IMR-90 (cell line): ENCODE data around the gene HLA-DQA1. TPM values are rescaled to one million over a fixed set of nuclear protein-coding genes. Genes with fewer than 3 reads are reported as not detected.

Source experiments
- ATAC-seq: fragments of 200-7000 bp; cut with Tn5 transposase; 2 replicates; pipeline ENCODE4 v1.9.1; 2020; ENCODE audit warnings: low read depth, mild to moderate bottlenecking, moderate library complexity
- BruUV-seq: library from RNA; stranded (reverse); fragments of 400-500 nt; replicated peaks from 2 replicates; lab custom pipeline; 2021; lab: Mats Ljungman, UMichigan
- CTCF ChIA-PET: fragments of 300-600 bp; formaldehyde crosslinking; extraction: SDS; loops from one replicate; lab custom pipeline; 2021; ENCODE audit warnings: antibody characterized with exemption; lab: Yijun Ruan, JAX
- POLR2A ChIA-PET: fragments of 300-600 bp; sonication (Branson Sonifier 250); formaldehyde crosslinking; loops from one replicate; lab custom pipeline; 2022; ENCODE audit warnings: antibody characterized with exemption; ENCODE audit not compliant: unreplicated experiment; lab: Charles Lee
- DNase-seq: peaks from one replicate; pipeline ENCODE4 v3.0.0; 2013
- H2AFZ ChIP-seq: replicated peaks from 2 replicates; pipeline ENCODE3; 2013; ENCODE audit warnings: low read length, mild to moderate bottlenecking; ENCODE audit not compliant: poor library complexity
- H2AK5ac ChIP-seq: 2 replicates; pipeline ENCODE4 v1.6.1; 2013; ENCODE audit warnings: low read depth, low read length, inconsistent platforms
- H2AK9ac ChIP-seq: replicated peaks from 2 replicates; pipeline ENCODE3; 2013; ENCODE audit warnings: mild to moderate bottlenecking, low read depth, low read length, moderate library complexity; ENCODE audit not compliant: poor library complexity
- H2BK120ac ChIP-seq: 2 replicates; pipeline ENCODE4 v1.6.1; 2013; ENCODE audit warnings: low read depth, low read length, inconsistent platforms
- H2BK15ac ChIP-seq: 3 replicates; pipeline ENCODE4 v1.6.1; 2013; ENCODE audit warnings: low read depth, low read length, inconsistent platforms
- H2BK20ac ChIP-seq: 2 replicates; pipeline ENCODE4 v1.6.1; 2013; ENCODE audit warnings: low read depth, mild to moderate bottlenecking, inconsistent platforms, low read length, moderate library complexity
- H2BK5ac ChIP-seq: 2 replicates; pipeline ENCODE4 v1.6.1; 2013; ENCODE audit warnings: mild to moderate bottlenecking, low read depth, low read length, inconsistent platforms; ENCODE audit not compliant: poor library complexity, severe bottlenecking
- H3K14ac ChIP-seq: replicated peaks from 2 replicates; pipeline ENCODE4 v1.6.1; 2013; ENCODE audit warnings: low read depth, low read length, inconsistent platforms
- H3K18ac ChIP-seq: 2 replicates; pipeline ENCODE4 v1.6.1; 2013; ENCODE audit warnings: low read depth, low read length, control low read depth
- H3K23ac ChIP-seq: 2 replicates; pipeline ENCODE4 v1.6.1; 2013; ENCODE audit warnings: low read depth, low read length, inconsistent platforms
- H3K27ac ChIP-seq: 2 replicates; pipeline ENCODE4 v1.5.1; 2013; ENCODE audit warnings: mild to moderate bottlenecking, control low read depth, low read length; ENCODE audit not compliant: insufficient read depth
- H3K27me3 ChIP-seq: 2 replicates; pipeline ENCODE4 v1.6.1; 2013; ENCODE audit warnings: low read length; ENCODE audit not compliant: control insufficient read depth, insufficient read depth
- H3K36me3 ChIP-seq: 2 replicates; pipeline ENCODE4 v1.6.1; 2013; ENCODE audit warnings: low read length, mixed read lengths; ENCODE audit not compliant: control insufficient read depth, insufficient read depth
- H3K4ac ChIP-seq: 2 replicates; pipeline ENCODE4 v1.6.1; 2013; ENCODE audit warnings: low read depth, low read length, inconsistent platforms
- H3K4me1 ChIP-seq: 2 replicates; pipeline ENCODE4 v1.6.1; 2013; ENCODE audit warnings: low read length, mixed read lengths; ENCODE audit not compliant: control insufficient read depth, insufficient read depth
- H3K4me2 ChIP-seq: 2 replicates; pipeline ENCODE4 v1.6.1; 2013; ENCODE audit warnings: low read depth, mild to moderate bottlenecking, control low read depth, low read length, moderate library complexity
- H3K4me3 ChIP-seq: 2 replicates; pipeline ENCODE4 v1.5.1; 2013; ENCODE audit warnings: low read depth, mild to moderate bottlenecking, control low read depth, low read length, moderate library complexity; ENCODE audit not compliant: insufficient read depth
- H3K56ac ChIP-seq: 2 replicates; pipeline ENCODE4 v1.6.1; 2013; ENCODE audit warnings: low read length, inconsistent platforms; ENCODE audit not compliant: insufficient read depth; ENCODE audit errors: extremely low read depth
- H3K79me1 ChIP-seq, 2 experiments: 2 replicates each; pipeline ENCODE4 v1.6.1; 2013; ENCODE audit warnings: low read length in 2 of 2, inconsistent platforms in 1 of 2, low read depth in 1 of 2
- H3K9ac ChIP-seq: 2 replicates; pipeline ENCODE4 v1.6.1; 2013; ENCODE audit warnings: low read depth, low read length, control low read depth
- H3K9me1 ChIP-seq: 2 replicates; pipeline ENCODE4 v1.6.1; 2013; ENCODE audit warnings: low read length, inconsistent platforms; ENCODE audit not compliant: insufficient read depth
- H3K9me3 ChIP-seq: 2 replicates; pipeline ENCODE4 v1.6.1; 2013; ENCODE audit warnings: low read length; ENCODE audit not compliant: control insufficient read depth, insufficient read depth
- H4K20me1 ChIP-seq: 2 replicates; pipeline ENCODE4 v1.6.1; 2013; ENCODE audit warnings: low read length, inconsistent platforms; ENCODE audit not compliant: insufficient read depth
- H4K5ac ChIP-seq: 2 replicates; pipeline ENCODE4 v1.6.1; 2013; ENCODE audit warnings: mild to moderate bottlenecking, low read depth, low read length, control low read depth
- H4K8ac ChIP-seq, 2 experiments: 2 replicates each; pipeline ENCODE4 v1.6.1; 2013; ENCODE audit warnings: low read depth in 2 of 2, low read length in 2 of 2, control low read depth in 1 of 2, inconsistent platforms in 1 of 2
- H4K91ac ChIP-seq: 2 replicates; pipeline ENCODE4 v1.6.1; 2013; ENCODE audit warnings: low read depth, low read length, inconsistent platforms; ENCODE audit not compliant: insufficient read depth
- BHLHE40 ChIP-seq: fragments of 150-350 bp; IDR thresholded peaks from 2 replicates; pipeline ENCODE4 v1.6.1; 2016; ENCODE audit warnings: mild to moderate bottlenecking, low read depth, low read length
- CEBPB ChIP-seq: IDR thresholded peaks from 2 replicates; pipeline ENCODE4 v1.6.1; 2012; ENCODE audit warnings: low read depth, low read length, improper control_type of control experiment
- CHD1 ChIP-seq: IDR thresholded peaks from 2 replicates; pipeline ENCODE4 v1.6.1; 2012; ENCODE audit warnings: low read depth, low read length, improper control_type of control experiment
- CTCF ChIP-seq: conservative IDR thresholded peaks from 2 replicates; pipeline ENCODE4 v1.5.1; 2012; ENCODE audit warnings: mild to moderate bottlenecking, low read depth, low read length, improper control_type of control experiment
- ELK1 ChIP-seq: fragments of 150-350 bp; IDR thresholded peaks from 2 replicates; pipeline ENCODE4 v1.6.1; 2016; ENCODE audit warnings: low read depth, mild to moderate bottlenecking, low read length, moderate library complexity, borderline replicate concordance
- FOS ChIP-seq: fragments of 150-350 bp; IDR thresholded peaks from 2 replicates; pipeline ENCODE4 v1.6.1; 2016; ENCODE audit warnings: low read depth, low read length
- MAZ ChIP-seq: IDR thresholded peaks from 2 replicates; pipeline ENCODE4 v1.6.1; 2012; ENCODE audit warnings: low read depth, mild to moderate bottlenecking, low read length, improper control_type of control experiment, moderate library complexity, borderline replicate concordance
- MXI1 ChIP-seq: IDR thresholded peaks from 2 replicates; pipeline ENCODE4 v1.6.1; 2012; ENCODE audit warnings: low read depth, mild to moderate bottlenecking, low read length, moderate library complexity, borderline replicate concordance
- NFE2L2 ChIP-seq: fragments of 150-350 bp; IDR thresholded peaks from 2 replicates; pipeline ENCODE4 v1.6.1; 2016; ENCODE audit warnings: low read depth, mild to moderate bottlenecking, low read length
- POLR2A ChIP-seq: IDR thresholded peaks from 2 replicates; pipeline ENCODE4 v1.6.1; 2012; ENCODE audit warnings: mild to moderate bottlenecking, low read depth, low read length
- RAD21 ChIP-seq: IDR thresholded peaks from 2 replicates; pipeline ENCODE4 v1.6.1; 2012; ENCODE audit warnings: low read length, improper control_type of control experiment
- RCOR1 ChIP-seq: IDR thresholded peaks from 2 replicates; pipeline ENCODE4 v1.6.1; 2012; ENCODE audit warnings: mild to moderate bottlenecking, low read length, improper control_type of control experiment; ENCODE audit not compliant: insufficient replicate concordance
- RFX5 ChIP-seq: IDR thresholded peaks from 2 replicates; pipeline ENCODE4 v1.8.0; 2012; ENCODE audit warnings: low read depth, mild to moderate bottlenecking, low read length, moderate library complexity
- SMC3 ChIP-seq: fragments of 150-350 bp; IDR thresholded peaks from 2 replicates; pipeline ENCODE4 v1.6.1; 2016; ENCODE audit warnings: low read depth, mild to moderate bottlenecking, antibody characterized with exemption, low read length, moderate library complexity
- dilution Hi-C: fragments of 300-500 bp; cut with HindIII; formaldehyde crosslinking; loops from one replicate; pipeline ENCODE4 v1.14.3; 2018; ENCODE audit warnings: low sequenced_read_pairs; ENCODE audit not compliant: unreplicated experiment
- in situ Hi-C: fragments of 300-500 bp; cut with MboI; formaldehyde crosslinking; loops from 3 replicates; pipeline ENCODE4 v1.14.3; 2019; ENCODE audit warnings: low sequenced_read_pairs, inconsistent platforms, mixed read lengths
- intact Hi-C: fragments of 100-400 bp; cut with micrococcal nuclease; formaldehyde crosslinking; loops from 2 replicates; pipeline ENCODE4 v1.10.0; 2022
- polyA plus RNA-seq, 3 experiments: library from polyadenylated mRNA; depleted of rRNA; stranded (reverse); fragments of >200 nt; gene quantifications; 2 replicates each; pipeline ENCODE4 v1.2.3, GENCODE V29; 2012; ENCODE audit warnings: low replicate concordance in 1 of 3
- total RNA-seq: library from RNA; depleted of rRNA; stranded (reverse); fragments of >200 nt; gene quantifications from 2 replicates; pipeline ENCODE4 v1.2.3, GENCODE V29; 2012
- TF ChIP-seq, protein P1 (sequence below): fragments of 150-350 bp; IDR thresholded peaks from 2 replicates; pipeline ENCODE4 v1.6.1; 2017; ENCODE audit warnings: mild to moderate bottlenecking, antibody characterized with exemption, low read length, low read depth

HLA-DQA1 gene
- total and polyA plus RNA-seq, 2 of the 4 experiments (the other 2 are of a cell fraction): not detected

DNA sequence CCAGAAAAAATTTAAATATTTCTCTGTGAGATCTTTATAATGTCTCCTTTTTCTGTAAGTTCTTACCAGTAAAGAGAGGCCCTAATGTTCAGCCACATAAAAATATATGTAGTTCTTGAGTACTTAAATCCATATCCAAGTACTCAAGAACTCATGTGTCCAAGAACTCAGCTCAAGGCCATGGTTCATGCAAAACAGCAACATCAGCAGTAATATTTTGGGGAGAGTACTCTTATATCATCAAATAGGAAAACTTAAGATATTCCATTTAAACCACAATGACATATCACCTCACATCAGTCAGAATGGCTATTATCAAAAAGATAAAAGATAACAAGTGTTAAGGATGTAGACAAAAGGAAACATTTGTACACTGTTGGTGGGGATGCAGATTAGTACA is 32.7 kb downstream of the HLA-DQA1 start:
- DNase-seq (no peak), ATAC-seq (no peak)
- no peaks in the 10 kb centered on the region for H3K9me3 ChIP-seq
- CTCF ChIA-PET: no interaction called here
- H2BK120ac ChIP-seq: no peak overlapping the region
- no peak overlapping the region for H4K91ac ChIP-seq
- no peaks in the 10 kb centered on the region for H3K27me3 ChIP-seq
- H2AFZ ChIP-seq: no peak overlapping the region
- H2BK5ac ChIP-seq: no peak overlapping the region
- H4K8ac ChIP-seq: no peak overlapping the region
- H3K9ac ChIP-seq: no peak overlapping the region
- in situ Hi-C loops: no loop called here
- intact Hi-C loops: loop anchor here (10.0 kb wide), 1 partner anchor 195 kb away; no protein-coding TSS in a partner anchor
- H3K14ac ChIP-seq: no peak overlapping the region
- no peak overlapping the region for H3K27ac ChIP-seq
- no peak overlapping the region for H3K56ac ChIP-seq
- POLR2A ChIA-PET: no interaction called here
- no TSS peak for BruUV-seq
- H3K36me3 ChIP-seq: no peaks in the 10 kb centered on the region
- no peaks in the 10 kb centered on the region for H3K4me1 ChIP-seq
- H2BK20ac ChIP-seq: no peak overlapping the region
- no peak overlapping the region for H3K18ac ChIP-seq
- no peak overlapping the region for H2AK9ac ChIP-seq
- H2BK15ac ChIP-seq: no peak overlapping the region
- H3K23ac ChIP-seq: no peak overlapping the region
- H2AK5ac ChIP-seq: no peak overlapping the region
- TF ChIP-seq RFX5 (no peak), CTCF (no peak), SMC3 (no peak), MXI1 (no peak), CEBPB (no peak), ELK1 (no peak), RCOR1 (no peak), BHLHE40 (no peak), CHD1 (no peak), POLR2A (no peak), FOS (no peak), MAZ (no peak), NFE2L2 (no peak), RAD21 (no peak)
- TF ChIP-seq, protein P1, sequence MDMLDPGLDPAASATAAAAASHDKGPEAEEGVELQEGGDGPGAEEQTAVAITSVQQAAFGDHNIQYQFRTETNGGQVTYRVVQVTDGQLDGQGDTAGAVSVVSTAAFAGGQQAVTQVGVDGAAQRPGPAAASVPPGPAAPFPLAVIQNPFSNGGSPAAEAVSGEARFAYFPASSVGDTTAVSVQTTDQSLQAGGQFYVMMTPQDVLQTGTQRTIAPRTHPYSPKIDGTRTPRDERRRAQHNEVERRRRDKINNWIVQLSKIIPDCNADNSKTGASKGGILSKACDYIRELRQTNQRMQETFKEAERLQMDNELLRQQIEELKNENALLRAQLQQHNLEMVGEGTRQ: no peak
- H3K9me1 ChIP-seq: no peaks in the 10 kb centered on the region
- H3K4me2 ChIP-seq: no peak overlapping the region
- no peaks in the 10 kb centered on the region for H3K79me1 ChIP-seq
- dilution Hi-C loops: no loop called here
- H3K4ac ChIP-seq: no peak overlapping the region
- no peak overlapping the region for H3K4me3 ChIP-seq
- no peaks in the 10 kb centered on the region for H4K20me1 ChIP-seq
- no peak overlapping the region for H4K5ac ChIP-seq
